Caco-2 (cell line): ENCODE measurements around the gene EVPLL. TPM values are rescaled to one million over a fixed set of nuclear protein-coding genes. Genes with fewer than 3 reads are reported as not detected.

Source experiments
- Bru-seq: library from RNA; stranded (reverse); fragments of 400-500 nt; gene quantifications from one replicate; lab custom pipeline; 2021; lab: Mats Ljungman, UMichigan
- BruChase-seq, 2 experiments: library from RNA; stranded (reverse); fragments of 400-500 nt; gene quantifications; one replicate each; lab custom pipeline; 2021; lab: Mats Ljungman, UMichigan
- BruUV-seq: library from RNA; stranded (reverse); fragments of 400-500 nt; replicated peaks from 2 replicates; lab custom pipeline; 2021; lab: Mats Ljungman, UMichigan
- CTCF ChIA-PET: fragments of 300-600 bp; sonication (Branson Sonifier 250); formaldehyde crosslinking; loops from one replicate; lab custom pipeline; 2022; ENCODE audit warnings: antibody characterized with exemption; lab: Charles Lee
- POLR2A ChIA-PET: fragments of 300-600 bp; sonication (Branson Sonifier 250); formaldehyde crosslinking; loops from one replicate; lab custom pipeline; 2022; ENCODE audit warnings: antibody characterized with exemption; lab: Charles Lee
- DNase-seq, 2 experiments: peaks; one replicate each; pipeline versions ENCODE4 v3.0.0 to v3.0.0-alpha.2; 2020 to 2022
- H3K27me3 ChIP-seq: replicated peaks from 2 replicates; pipeline ENCODE4 v1.6.0; 2011; ENCODE audit warnings: low read length; ENCODE audit not compliant: control insufficient read depth, insufficient read depth
- H3K36me3 ChIP-seq: 2 replicates; pipeline ENCODE4 v1.5.1; 2011; ENCODE audit warnings: low read length; ENCODE audit not compliant: control insufficient read depth, insufficient read depth
- H3K4me1 ChIP-seq: fragments of 250-450 bp; sonication (Bioruptor Pico); 2 replicates; pipeline ENCODE4 v1.5.1; 2020; ENCODE audit warnings: mild to moderate bottlenecking
- H3K4me3 ChIP-seq: 2 replicates; pipeline ENCODE4 v1.5.1; 2011; ENCODE audit warnings: low read depth, mild to moderate bottlenecking, control low read depth, low read length
- H3K9me3 ChIP-seq: fragments of 250-450 bp; sonication (Bioruptor Pico); 2 replicates; pipeline ENCODE4 v1.5.1; 2020; ENCODE audit warnings: mild to moderate bottlenecking, moderate library complexity
- H3K27ac Mint-ChIP-seq: one replicate; pipeline ENCODE4 v1.8.0; 2022; ENCODE audit warnings: mixed read lengths; ENCODE audit not compliant: unreplicated experiment
- H3K27me3 Mint-ChIP-seq: one replicate; pipeline ENCODE4 v1.8.0; 2022; ENCODE audit warnings: mixed read lengths; ENCODE audit not compliant: insufficient read depth, unreplicated experiment
- H3K36me3 Mint-ChIP-seq: one replicate; pipeline ENCODE4 v1.8.0; 2022; ENCODE audit warnings: mild to moderate bottlenecking, mixed read lengths; ENCODE audit not compliant: insufficient read depth, unreplicated experiment
- H3K4me1 Mint-ChIP-seq: one replicate; pipeline ENCODE4 v1.8.0; 2022; ENCODE audit warnings: low read depth, mixed read lengths; ENCODE audit not compliant: unreplicated experiment
- H3K4me3 Mint-ChIP-seq: one replicate; pipeline ENCODE4 v1.8.0; 2022; ENCODE audit warnings: mild to moderate bottlenecking, moderate library complexity, mixed read lengths; ENCODE audit not compliant: unreplicated experiment
- H3K9me3 Mint-ChIP-seq: one replicate; pipeline ENCODE4 v1.8.0; 2022; ENCODE audit warnings: mixed read lengths; ENCODE audit not compliant: unreplicated experiment
- CTCF ChIP-seq, 2 experiments: fragments of 200-600 bp in 1 of 2; IDR thresholded peaks; 1 replicate in 1 of 2; 2 replicates in 1 of 2; pipeline versions ENCODE4 v1.5.1 to v1.8.0; 2011 to 2022; ENCODE audit warnings: antibody characterized with exemption in 1 of 2, control low read depth in 1 of 2, inconsistent platforms in 1 of 2, low read depth in 1 of 2, low read length in 1 of 2, mild to moderate bottlenecking in 1 of 2, moderate library complexity in 1 of 2; ENCODE audit not compliant: insufficient read depth in 1 of 2, severe bottlenecking in 1 of 2, unreplicated experiment in 1 of 2
- intact Hi-C: fragments of 100-400 bp; cut with micrococcal nuclease; formaldehyde crosslinking; loops from one replicate; pipeline ENCODE4 v1.10.0; 2022; ENCODE audit not compliant: unreplicated experiment
- long read RNA-seq: library from polyadenylated mRNA; stranded (forward); transcript quantifications from one replicate; pipeline ENCODE4 v2.0.0, GENCODE V29; 2022
- total RNA-seq: library from RNA; stranded (reverse); gene quantifications from 2 replicates; pipeline ENCODE4 v1.2.3, GENCODE V29; 2022

The EVPLL gene
- total RNA-seq = not detected in 2 replicates
- Bru-seq, nascent RNA = not detected
- BruChase-seq, experiment 1, labeled RNA remaining after a 2-hour chase = not detected
- BruChase-seq, experiment 2, labeled RNA remaining after a 6-hour chase = percentile 7 among the genes with signal in this experiment
- long read RNA-seq = 0 reads

GRCh38 chr17:18377437-18378204 is at the start of gene EVPLL:
EVPLL (plus strand) TSS chr17:18377778; CDS start chr17:18380938, 3,160 bp downstream.
- POLR2A ChIA-PET = no interaction called here

GRCh38 chr17:18328643-18329204 is 48.9 kb upstream of the EVPLL start:
- ChIA-PET POLR2A (no interaction called here), CTCF (interaction anchor here (1.0 kb wide), 1 partner anchor 14 kb away, joined by 4 read pairs; the partner anchor contains the start of genes SMCR8 and TOP3A)
- H3K9me3 ChIP-seq = no peaks in the 10 kb centered on the region
- Mint-ChIP-seq H3K36me3 (peaks cover 76% of the 10 kb centered on the region), H3K27me3 (no peaks in the 10 kb centered on the region), H3K4me1 (no peaks in the 10 kb centered on the region), H3K4me3 (no peak overlapping the region), H3K9me3 (no peaks in the 10 kb centered on the region), H3K27ac (no peak overlapping the region)
- H3K27me3 ChIP-seq = no peaks in the 10 kb centered on the region
- peaks cover 5% of the 10 kb centered on the region for H3K36me3 ChIP-seq
- no peak for TF ChIP-seq CTCF (IDR thresholded peaks at IDR 0.05; ENCODE audit: insufficient read depth in 1 of 2, low read depth in 1 of 2, low read length in 1 of 2, severe bottlenecking in 1 of 2, unreplicated experiment in 1 of 2)
- no TSS peak for BruUV-seq
- no peaks in the 10 kb centered on the region for H3K4me1 ChIP-seq
- no peak overlapping the region for H3K4me3 ChIP-seq
- intact Hi-C loops = no loop called here
- DNase-seq = no peak

More at GRCh38 chr17:18377437-18378204, at the start of gene EVPLL:
- H3K36me3 ChIP-seq = no peaks in the 10 kb centered on the region
- DNase-seq = peak in 1 of 2 experiments; percentile 36
- no peaks in the 10 kb centered on the region for H3K4me1 ChIP-seq
- H3K4me3 ChIP-seq = no peak within 1 kb of the TSS
- CTCF ChIA-PET = no interaction called here
- Mint-ChIP-seq H3K4me3 (no peak within 1 kb of the TSS), H3K27ac (no peak within 1 kb of the TSS), H3K27me3 (no peaks in the 10 kb centered on the region), H3K4me1 (no peaks in the 10 kb centered on the region), H3K36me3 (no peaks in the 10 kb centered on the region), H3K9me3 (no peaks in the 10 kb centered on the region)
- H3K27me3 ChIP-seq = no peaks in the 10 kb centered on the region
- intact Hi-C loops = no loop called here
- H3K9me3 ChIP-seq = no peaks in the 10 kb centered on the region
- no TSS peak for BruUV-seq
- TF ChIP-seq CTCF (IDR thresholded peaks at IDR 0.05; ENCODE audit: insufficient read depth in 1 of 2, low read depth in 1 of 2, low read length in 1 of 2, severe bottlenecking in 1 of 2, unreplicated experiment in 1 of 2) = no peak

GRCh38 chr17:18331879-18332278 is 45.7 kb upstream of the EVPLL start:
- intact Hi-C loops = no loop called here
- no peak for DNase-seq
- no peak for TF ChIP-seq CTCF (IDR thresholded peaks at IDR 0.05; ENCODE audit: insufficient read depth in 1 of 2, low read depth in 1 of 2, low read length in 1 of 2, severe bottlenecking in 1 of 2, unreplicated experiment in 1 of 2)
- Histone ChIP-seq H3K9me3 (no peaks in the 10 kb centered on the region), H3K27me3 (no peaks in the 10 kb centered on the region), H3K4me1 (no peaks in the 10 kb centered on the region), H3K36me3 (peaks cover 2% of the 10 kb centered on the region; the same call in 1 of the 2 replicates), H3K4me3 (no peak overlapping the region)
- Mint-ChIP-seq H3K4me1 (no peaks in the 10 kb centered on the region), H3K36me3 (peaks cover 76% of the 10 kb centered on the region), H3K9me3 (no peaks in the 10 kb centered on the region), H3K27ac (no peak overlapping the region), H3K4me3 (no peak overlapping the region), H3K27me3 (no peaks in the 10 kb centered on the region)
- ChIA-PET CTCF (no interaction called here), POLR2A (no interaction called here)
- BruUV-seq = no TSS peak
